Inferior parietal cortex (tissue), 1 donor: ENCODE results near the gene LSAMP.
A peak's percentile ranks its signal among the peaks of the same experiment; 100 is the strongest.
"Not testable (repeated sequence)": the region's sequence is repeated elsewhere in the genome, so short reads cannot be mapped to it uniquely, and the experiment has no call there.

Experiments used
- DNase-seq: peaks from one replicate; pipeline ENCODE4 v3.0.0-alpha.2; 2016; ENCODE audit errors: extremely low spot score

The LSAMP gene

DNA sequence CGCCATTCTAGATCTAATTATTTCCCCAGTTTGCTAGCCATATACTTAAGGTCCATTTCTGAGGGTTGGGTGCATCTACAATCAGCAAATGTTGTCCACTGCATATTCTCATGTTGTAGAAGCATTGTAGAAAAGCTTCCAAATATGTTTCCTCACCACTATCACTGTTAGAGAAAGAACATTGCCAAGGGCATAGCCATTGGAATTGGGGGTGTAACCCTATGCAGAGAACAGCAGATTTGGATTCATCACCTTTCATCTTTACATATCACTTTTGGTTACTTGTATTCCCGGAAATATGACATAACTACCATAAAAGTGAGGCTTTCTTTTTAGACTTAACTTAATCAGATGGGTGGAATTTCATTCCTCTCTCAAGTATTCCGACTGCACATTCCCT is 203.6 kb downstream of the LSAMP start:
- no peak for DNase-seq

DNA sequence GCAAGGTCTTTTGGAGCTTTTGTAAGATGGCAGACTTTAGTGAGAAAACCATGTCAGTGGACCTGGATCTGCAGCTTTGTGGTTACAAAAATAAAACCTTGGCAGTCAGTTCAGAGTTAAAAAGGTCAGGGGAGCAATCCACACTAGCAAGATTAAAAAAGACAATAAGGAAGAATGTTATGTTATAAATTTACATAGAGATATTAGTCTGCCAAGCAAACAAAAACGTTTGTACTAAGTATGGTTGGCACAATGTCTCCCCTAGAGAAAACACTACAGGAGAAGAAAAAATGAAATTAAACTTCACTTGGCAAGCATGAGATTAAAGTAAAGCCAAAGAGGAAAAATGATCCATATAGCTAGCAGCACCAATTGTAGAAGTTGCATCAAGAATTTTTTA is 205.0 kb downstream of the LSAMP start:
- no peak for DNase-seq

DNA sequence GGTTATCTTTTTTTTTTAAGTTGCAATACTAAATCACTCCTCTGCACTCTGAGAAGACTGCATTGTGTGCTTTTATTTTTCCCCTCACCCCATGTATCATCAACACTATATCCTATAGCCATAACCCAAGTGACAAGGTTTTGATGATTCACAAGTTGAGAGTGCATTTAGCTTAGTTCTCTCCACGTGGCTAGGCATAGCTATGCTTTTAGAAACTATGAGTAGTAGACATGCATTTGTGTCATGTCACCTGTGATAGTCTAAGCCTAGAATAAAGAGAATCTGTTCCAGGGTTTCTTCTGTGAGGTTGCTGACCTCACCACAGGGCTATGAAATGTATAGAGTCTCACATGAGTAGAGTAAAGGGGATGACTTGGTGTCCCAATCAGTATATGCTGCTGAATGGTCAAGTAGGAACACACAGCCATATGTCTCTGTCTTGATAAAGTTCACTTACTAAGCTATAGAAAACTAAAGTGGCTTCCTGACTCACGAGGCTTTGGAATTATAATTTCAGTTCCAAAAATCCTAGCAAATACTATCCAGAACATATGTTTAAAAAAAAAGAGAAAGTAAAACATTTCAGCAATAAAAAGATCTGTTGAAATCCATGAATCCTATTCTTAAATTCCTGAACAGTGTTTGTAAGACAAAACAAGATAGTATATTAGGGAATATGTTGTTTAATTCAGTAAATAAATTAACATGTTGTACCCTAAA is 206.3 kb downstream of the LSAMP start:
- DNase-seq, result no peak

DNA sequence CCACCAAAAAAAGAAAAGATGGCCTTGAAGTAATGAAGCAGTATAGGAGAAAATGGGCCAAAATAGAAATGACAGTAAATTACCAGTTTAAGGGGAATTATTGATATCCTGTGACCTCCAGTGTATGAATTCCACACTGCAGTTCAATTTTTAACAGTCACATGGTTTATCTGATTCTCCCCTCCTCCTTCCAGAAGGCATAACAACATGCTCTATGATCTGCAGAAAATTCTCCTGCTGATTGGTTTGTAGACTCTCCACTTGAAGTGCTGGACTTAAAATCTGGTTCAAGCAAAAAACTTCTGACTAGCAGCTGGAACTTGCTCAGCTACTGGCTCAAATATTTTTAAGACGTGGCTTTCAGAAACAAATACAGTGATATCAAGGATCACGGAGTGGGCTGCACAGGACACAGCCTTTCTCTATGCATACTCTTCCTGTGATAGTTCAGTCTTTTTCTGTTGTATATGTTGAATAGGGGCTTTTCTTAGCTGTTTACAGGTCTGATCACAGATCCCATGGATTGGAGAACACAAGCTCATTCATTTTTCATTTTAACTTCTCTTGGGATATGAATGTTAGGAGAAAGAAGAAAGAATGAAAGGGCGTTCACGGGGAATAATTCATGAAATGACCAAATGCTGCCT is 211.5 kb downstream of the LSAMP start:
- DNase-seq, result no peak

DNA sequence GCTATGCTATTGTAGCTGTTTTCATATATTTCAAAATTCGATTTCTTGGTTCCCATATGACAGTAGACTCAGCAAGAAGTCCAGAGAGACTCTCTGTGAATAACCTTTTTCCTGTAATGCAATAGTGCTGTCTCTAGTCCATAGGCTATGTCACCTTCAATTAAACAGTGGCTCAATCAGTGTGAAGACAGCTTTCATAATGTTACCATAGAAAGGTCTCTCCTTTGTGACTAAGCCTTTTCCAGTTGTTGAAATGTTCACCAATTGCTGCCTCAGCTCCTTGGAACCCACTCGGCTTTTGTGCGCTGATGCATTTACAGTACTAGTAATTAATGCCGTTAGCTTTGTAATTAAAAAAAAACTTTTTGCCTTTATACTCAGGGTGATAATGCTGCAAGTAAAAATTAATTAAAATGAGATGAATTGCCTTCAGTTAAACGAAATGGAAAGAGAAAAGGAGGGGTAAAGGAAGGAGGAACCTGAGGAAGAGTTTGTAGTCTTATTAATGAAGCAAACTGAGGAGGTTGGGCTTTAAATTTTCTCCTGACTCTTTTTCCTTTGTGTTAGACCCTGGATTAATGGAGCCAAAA is 214.8 kb downstream of the LSAMP start:
- DNase-seq, result no peak

DNA sequence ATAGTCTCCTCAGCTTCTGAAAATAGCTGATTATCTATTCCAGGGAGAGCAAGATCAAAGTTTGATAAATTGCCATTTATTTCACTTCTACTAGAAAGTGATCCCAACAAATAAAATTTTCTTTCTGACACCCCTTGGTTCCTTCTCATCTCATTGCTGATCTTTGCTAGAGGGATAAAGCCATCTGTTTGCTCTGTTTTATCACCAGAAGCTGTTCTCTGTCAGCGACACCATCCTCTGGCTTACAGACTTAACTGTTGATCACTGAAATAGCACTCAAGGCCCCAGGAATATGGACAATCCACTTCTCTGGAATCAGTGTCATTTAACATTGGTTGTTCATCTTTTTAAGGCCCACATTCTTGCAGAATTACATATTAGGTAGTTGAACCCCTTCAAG is 219.0 kb downstream of the LSAMP start:
- DNase-seq, result no peak

DNA sequence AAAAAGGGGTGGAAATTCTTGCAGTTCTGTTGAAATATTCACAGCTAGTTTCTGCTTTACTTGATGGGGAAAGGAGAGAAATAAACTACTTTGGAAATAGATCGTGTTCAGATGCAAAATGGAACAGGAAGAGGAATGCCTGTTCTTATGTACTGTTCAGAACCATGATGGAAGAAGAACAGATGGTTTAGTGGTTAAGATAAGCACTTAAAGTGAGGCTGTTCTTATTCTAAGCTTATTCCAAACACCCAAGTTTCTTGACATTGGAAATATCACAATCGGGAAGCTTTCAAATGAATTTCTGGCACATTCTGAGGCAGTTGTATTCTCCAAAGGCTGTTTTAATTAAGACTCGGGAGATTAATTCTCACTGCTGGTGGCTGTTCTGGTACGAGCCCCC is 228.5 kb downstream of the LSAMP start:
- peak; percentile 26 for DNase-seq

DNA sequence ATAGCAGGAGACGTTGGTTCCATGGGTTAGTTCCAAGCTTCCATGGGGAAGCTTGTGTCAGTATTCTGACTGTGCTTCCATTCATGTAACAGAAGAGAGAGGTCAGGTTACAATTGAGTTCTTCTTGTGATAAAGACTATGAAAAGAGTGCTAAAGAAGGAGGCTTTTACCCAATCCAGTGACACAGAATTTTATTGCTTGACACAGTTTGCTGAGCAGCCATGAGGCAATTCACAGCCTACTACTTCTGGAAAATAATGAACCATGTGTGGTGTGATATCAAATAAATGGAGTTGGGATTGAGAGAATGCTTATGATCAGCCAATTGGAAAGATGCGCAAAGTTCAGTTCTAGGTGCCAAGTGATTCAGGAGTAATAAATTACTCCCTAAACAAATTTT is 233.4 kb downstream of the LSAMP start:
- DNase-seq, result no peak

DNA sequence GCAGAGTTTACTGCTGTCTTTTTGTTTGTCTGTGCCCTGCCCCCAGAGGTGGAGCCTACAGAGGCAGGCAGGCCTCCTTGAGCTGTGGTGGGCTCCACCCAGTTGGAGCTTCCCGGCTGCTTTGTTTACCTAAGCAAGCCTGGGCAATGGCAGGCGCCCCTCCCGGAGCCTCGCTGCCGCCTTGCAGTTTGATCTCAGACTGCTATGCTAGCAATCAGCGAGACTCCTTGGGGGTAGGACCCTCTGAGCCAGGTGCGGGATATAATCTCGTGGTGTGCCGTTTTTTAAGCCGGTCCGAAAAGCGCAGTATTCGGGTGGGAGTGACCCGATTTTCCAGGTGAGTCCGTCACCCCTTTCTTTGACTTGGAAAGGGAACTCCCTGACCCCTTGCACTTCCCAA is 236.5 kb downstream of the LSAMP start:
- DNase-seq, result not testable (repeated sequence)

DNA sequence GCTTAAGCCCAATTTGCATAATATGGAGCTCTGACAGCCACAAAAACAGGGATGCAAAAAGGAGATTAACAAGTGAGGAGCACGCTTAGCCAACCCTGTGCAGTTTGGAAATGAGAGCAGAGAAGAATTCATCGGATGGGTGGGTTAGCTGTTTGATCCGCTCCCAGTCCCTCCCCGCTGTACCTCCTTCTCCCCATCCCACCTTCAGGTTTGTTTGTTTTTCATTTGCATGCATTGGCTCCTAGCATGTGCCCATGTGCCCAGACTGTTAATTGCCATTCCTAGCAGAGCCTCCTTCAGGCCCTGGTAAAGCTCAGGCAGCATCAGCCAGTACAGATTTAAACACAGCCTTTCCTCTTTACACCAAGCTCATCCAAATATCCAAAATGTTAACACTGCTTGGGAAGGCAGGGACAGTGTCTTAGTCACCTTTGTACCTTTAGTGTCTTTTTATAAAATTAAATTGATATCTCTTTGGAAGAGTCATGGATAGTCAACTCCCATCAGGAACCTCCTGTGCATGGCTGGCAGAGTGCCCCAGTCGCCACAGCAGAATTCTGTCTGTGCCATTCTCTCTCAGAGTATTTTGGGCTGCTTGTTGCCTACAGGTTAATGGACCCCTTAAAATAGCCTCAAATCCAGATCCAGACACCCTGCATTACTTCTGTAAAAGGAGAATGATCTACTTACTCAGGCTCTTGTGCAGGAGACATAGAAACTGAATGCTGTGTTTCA is 244.2 kb downstream of the LSAMP start:
- DNase-seq, result no peak

DNA sequence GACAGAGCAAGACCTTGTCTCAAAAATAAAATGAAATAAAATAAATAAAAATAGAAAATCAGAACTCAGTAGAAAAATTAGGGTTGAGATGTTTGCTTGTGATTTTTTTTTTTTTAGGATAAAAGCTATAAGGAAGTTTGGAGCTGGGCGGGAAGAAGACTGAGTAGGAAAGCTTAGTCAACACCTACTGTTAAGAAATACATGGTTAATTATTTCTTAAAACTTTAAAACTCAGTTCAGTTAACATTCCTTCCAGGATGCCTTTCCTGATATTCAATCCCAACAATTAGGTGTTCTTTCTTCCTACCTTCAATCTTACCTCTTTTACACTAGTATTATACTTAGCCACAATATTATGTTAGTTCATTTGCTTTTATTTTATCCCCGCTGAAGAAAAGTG is 246.2 kb downstream of the LSAMP start:
- no peak for DNase-seq

DNA sequence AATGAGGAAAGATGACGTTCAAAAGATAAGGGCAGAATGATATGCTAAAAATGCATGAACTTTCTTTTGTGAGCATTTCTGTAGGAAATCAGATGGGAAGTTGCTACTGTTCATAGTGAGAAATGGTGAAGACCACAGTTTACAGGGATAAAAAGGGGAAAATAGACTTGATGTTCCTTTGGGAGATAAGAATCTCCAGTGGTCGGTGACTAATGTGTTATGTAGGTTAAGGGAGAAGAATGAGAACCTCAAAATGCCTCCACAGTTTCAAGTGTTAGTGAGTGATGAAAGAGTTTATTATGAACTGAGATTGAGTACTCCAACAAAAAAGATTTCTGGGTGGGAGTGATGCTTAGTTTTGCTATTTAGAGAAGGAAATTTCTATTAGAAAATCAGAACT is 247.2 kb downstream of the LSAMP start:
- DNase-seq, result no peak

DNA sequence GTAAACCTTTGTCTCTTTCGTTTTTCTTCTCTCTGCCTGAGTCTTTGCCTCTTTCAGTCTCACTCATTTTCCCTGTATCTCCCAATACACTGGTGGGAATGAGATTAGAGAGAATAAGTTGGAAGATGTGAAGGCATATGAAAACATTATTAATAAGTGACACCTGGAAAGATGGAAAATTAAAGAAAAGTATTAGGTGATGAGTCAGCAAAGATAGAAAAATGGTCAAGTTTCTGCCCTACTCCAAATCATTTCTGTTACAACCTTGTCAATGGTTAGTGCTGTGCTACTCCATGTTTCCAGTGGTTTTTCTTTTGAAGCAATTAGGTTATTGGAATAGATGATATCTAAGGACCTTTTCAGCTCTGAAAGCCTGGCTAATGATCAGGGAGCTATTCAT is 252.8 kb downstream of the LSAMP start:
- DNase-seq, result no peak

DNA sequence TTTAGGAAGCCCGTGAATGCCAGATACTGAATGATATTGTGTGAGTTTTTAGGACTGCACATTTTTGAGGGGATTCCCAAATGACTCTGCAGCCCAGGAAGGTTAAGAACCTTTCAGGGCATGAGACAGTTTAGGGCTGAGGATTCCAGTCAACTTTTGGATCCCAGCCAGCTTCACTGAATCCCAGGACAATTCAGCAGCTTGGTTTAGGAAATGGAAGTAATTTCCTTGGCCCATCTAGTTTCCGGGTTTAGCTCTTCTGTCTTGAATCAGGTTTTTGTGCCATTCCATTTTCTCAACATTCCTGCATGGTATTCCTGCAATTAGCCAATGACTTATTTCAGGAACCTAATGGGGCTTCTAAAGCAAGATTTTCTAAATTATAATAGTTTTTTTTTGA is 253.9 kb downstream of the LSAMP start:
- DNase-seq, result no peak

DNA sequence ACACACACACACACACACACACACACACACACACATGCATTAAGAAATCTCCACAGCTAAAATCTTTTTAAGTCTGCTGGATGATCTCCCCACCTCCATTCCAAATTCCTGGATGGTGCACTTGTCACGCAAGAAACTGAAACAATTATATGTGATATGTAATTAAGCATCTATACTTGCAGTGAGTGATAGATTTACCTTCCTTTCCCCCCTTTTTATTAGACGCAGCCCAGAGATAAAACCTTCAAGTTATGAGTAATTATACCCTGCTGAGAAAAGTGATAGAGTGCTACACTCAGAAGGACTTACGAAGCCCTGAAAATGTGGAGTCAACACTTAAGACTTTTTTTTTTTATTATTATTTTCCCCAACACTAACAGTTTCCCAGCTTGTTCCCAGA is 255.2 kb downstream of the LSAMP start:
- no peak for DNase-seq

DNA sequence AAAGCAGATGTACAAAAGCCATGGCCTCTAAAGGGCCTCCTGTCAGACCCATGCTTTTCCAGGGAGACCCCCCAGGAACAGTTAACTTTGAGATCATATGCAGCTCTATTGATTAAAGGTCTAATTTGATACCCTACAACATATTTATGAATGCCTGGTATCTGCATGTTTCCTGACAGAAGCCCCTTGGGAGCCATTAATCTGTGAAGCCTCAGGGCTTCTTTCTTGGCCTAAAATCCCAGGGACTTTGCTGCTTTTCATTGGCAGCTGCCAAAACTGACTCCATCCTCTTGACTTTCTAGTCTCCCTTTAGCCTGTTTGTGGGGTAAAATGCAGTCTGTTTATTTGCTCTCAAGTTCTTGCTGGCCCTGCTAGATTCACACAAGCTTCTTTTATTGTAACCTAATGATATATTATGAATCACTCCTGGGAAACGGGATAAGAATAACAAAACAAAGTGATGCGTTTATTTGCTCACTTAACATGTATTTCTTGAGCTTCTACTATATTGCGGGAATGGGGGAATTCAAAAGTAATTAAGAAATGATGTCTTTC is 257.0 kb downstream of the LSAMP start:
- no peak for DNase-seq

DNA sequence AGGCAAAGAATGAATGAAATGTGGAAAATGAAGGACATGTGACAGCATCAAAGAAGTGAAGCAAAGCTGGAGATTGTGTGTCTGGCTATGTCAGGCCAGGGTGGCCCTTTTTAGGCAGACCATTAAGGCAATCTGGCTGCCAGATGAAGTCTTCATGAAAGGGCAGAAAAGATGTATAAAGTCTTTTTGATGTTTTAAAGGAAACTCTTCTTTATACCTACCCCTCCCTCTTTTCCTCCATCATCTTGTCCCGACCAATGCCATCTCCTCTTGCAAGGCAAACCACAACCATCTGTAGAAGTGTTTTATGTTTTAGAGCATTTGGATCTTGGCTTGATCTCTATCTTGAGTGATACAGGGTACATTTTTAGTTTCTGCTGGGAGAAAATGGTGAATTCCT is 259.2 kb downstream of the LSAMP start:
- no peak for DNase-seq

DNA sequence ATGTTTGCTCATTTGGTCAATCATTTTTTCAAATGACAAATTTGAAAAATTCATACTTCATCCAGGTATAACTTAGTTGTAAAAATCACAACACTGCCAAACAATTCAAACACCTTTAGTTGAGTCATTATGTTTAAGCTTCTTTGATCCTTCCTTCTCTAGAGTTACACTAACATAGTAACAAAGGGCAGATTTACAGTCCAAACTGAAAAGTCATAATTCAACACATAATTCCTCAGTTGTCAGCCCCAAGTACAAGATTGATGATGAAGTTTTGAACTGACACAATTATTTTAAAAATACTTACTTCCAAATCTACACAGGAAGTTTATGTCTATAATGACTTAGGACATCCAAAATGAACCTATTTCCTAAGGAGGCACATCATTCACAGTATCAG is 264.1 kb downstream of the LSAMP start:
- DNase-seq, result no peak

DNA sequence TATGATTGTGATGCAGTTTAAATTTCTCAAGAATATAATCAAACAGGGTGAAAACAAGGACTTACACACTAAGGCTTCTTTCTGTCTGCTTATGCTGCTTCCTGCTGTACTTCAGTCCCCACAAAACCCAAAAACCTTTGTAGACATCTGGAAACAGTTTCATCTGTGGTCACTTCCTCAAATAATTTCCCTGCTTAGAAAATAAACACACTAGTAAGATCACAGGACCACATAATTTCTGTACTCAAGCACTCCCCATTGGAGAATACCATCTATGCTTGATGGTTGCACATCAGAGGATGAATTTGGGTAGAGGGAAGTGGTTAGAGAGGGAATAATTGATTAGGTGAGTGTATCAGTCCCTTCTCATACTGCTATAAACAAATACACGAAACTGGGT is 266.2 kb downstream of the LSAMP start:
- no peak for DNase-seq

DNA sequence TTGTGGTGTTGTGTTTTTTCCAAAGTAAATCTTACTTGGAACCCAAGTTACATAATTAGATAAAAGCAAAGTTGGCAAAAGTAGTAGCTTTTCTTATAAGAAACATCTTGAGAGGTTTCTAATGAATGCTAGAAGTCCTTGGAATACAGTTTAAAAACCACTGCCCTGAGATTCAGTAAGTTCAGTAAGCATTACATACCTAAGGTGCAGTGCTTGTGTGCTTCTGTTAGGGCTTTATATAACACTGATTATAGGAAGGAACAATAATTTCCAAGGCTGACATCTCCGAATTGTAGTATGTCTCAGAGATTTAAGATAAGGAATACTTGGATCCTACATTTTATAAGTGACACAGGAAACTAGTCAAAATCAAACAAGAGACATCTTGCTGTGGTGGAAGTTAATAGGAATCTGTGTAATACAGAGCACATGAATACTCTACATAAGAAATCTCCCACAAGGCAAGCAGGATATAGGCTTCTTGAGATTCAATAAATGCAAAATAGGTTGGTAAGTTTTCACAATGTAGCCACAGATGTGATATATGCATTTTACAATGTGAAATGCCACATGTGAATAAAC is 268.2 kb downstream of the LSAMP start:
- DNase-seq, result no peak

DNA sequence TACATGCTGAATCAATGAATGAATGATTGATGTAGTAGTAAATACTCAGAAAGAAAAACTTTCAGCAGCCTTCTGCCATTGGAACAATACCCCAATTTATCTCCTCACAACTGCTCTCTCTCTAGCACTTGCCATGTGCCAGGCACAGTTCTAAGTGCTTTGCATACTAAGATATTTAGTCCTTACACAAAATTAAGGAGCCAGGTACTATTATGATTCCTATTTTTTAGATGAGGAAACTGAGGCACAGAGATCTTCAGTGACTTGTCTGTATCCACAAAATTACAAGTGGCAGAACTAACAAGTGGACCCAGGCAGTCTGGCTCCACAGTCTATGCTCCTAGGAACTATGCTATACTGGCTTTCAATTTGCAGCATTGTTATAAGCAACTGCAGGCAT is 279.2 kb downstream of the LSAMP start:
- peak; percentile 52 for DNase-seq

DNA sequence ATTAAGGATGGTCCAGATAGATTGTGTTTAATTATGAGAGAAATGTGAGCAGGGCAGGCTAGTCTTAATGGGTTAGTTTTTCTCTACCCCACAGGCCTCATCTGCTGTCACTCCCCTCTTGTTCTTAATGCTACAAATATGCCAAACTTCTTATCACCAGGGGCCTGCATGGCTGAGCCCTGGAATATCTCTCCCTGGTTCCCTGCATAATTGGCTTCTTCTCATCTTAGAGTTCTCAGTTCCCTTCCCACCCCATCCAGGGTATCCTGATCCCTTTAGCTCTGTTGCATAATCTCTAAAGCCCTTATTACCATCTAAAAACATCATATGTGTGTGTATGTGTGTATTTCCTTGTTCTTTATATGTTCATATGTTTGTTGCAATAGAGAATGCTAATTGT is 279.6 kb downstream of the LSAMP start:
- no peak for DNase-seq
